Cerebellar nuclear complex (tissue), 1 donor: ENCODE data around the gene FRMPD2.

Experiments
- DNase-seq, 2 experiments: peaks; one replicate each; lab custom pipeline; 2025; lab: John Stamatoyannopoulos, UW

Gene FRMPD2, protein sequence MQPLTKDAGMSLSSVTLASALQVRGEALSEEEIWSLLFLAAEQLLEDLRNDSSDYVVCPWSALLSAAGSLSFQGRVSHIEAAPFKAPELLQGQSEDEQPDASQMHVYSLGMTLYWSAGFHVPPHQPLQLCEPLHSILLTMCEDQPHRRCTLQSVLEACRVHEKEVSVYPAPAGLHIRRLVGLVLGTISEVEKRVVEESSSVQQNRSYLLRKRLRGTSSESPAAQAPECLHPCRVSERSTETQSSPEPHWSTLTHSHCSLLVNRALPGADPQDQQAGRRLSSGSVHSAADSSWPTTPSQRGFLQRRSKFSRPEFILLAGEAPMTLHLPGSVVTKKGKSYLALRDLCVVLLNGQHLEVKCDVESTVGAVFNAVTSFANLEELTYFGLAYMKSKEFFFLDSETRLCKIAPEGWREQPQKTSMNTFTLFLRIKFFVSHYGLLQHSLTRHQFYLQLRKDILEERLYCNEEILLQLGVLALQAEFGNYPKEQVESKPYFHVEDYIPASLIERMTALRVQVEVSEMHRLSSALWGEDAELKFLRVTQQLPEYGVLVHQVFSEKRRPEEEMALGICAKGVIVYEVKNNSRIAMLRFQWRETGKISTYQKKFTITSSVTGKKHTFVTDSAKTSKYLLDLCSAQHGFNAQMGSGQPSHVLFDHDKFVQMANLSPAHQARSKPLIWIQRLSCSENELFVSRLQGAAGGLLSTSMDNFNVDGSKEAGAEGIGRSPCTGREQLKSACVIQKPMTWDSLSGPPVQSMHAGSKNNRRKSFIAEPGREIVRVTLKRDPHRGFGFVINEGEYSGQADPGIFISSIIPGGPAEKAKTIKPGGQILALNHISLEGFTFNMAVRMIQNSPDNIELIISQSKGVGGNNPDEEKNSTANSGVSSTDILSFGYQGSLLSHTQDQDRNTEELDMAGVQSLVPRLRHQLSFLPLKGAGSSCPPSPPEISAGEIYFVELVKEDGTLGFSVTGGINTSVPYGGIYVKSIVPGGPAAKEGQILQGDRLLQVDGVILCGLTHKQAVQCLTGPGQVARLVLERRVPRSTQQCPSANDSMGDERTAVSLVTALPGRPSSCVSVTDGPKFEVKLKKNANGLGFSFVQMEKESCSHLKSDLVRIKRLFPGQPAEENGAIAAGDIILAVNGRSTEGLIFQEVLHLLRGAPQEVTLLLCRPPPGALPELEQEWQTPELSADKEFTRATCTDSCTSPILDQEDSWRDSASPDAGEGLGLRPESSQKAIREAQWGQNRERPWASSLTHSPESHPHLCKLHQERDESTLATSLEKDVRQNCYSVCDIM (N-terminal part only)

DNA sequence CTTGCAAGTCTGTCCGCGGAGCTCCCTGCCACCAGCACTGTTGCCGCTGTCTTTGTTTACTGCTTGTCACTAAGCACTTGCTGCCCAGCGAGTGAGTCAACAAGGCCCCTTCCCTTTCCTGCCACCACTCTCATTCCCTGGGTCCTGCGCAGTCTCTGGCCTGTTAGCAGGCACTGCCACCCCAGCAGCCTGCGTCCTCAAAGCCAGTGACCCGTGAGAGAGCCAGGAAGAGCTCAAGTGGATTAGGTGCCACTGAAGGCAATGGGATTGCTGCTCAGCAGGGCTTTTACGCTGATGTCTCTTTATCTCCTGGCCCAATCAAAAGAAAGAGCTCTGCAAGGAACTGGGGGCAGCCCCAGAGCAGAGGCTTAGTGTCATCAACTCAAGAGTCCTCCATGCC, at the start of gene FRMPD2:
TSS of gene FRMPD2 (minus strand) at position 61 of the 400 bp plus-strand sequence. CDS start 129 bp downstream, outside the sequence.
- DNase-seq = no peak

DNA sequence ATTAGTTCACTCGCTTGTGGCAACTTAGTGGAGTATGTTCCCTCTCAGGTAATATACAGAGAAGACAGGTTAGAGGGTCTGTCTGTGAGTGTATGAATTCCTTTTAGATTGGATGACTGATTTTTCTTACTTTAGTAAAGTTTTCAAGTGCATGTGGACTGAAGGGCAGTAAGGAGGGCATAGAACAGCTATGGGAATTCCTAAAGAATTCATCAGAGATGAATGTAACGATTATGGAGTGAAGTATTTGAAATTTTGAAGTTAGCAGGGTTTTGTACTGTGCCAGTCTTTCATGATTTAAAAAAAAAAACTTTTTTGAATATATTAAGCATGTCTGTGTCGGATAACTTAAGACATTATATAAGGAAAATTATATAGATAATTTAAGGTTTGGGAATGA, 47.5 kb upstream of the FRMPD2 start:
- no peak for DNase-seq

DNA sequence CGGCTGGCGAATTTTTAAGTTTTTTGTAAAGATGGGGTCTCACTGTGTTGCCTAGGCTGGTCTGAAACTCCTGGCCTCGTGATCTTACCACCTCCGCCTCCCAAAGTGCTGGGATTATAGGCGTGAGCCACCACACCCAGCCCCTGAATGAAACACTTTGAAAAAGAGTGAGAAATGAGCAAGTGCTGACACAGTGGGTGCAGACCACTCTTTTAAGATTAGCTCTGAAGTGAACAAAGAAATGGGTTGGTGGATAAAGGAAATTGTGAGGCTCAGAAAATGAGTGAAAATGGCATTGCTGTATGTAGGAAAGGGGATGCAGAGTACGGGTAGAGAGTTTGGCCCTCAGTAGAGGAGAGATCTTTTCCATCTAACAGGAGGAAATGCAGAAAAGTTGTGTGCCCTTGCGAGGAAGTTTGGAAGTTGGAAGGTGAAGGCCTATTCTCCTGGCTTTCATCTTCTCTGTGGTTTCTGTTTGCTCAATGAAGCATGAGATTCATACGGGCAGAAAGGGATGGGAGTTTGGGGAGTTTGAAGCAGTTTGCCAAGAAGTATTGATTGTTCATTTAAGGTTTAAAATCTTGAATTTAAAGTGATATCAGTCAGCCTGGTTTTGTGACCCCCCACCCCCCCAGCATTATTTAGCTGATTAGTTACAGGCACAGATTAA, 43.0 kb upstream of the FRMPD2 start:
- DNase-seq = no peak

DNA sequence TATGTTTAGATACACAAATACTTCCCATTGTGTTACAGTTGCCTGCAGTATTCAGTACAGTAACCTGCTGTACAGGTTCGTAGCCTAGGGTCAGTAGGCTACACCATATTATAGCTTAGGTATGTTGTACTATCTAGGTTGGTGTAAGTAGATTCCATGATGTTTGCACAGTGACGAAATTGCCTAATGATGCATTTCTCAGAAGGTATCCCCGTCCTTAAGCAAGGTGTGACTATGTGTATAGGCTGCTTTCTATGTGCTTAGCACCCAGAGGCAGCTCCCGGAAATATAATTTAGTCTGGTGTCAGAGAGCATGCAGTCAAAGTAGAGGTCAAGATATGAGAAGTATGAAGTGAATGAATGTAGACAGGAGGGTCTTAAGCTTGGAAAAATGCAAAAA, 41.7 kb upstream of the FRMPD2 start:
- DNase-seq = no peak

DNA sequence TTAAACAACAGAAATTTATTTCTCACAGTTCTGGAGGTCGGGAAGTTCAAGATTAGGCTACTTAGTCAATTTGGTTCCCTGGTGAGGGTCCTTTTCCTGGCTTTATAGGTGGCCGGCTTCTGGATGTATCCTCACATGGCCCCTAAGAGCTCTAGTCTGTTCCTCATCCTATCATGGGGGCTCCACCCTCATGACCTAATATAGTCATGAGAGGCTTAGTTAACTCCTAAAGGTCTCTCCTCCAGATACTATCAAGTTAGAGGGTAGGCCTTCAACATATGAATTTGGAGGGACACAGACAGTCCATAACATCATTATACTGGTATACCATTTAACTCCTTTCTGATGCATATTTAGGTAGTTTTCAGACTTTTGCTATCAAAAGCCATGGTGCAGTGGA, 39.6 kb upstream of the FRMPD2 start:
- DNase-seq = no peak

DNA sequence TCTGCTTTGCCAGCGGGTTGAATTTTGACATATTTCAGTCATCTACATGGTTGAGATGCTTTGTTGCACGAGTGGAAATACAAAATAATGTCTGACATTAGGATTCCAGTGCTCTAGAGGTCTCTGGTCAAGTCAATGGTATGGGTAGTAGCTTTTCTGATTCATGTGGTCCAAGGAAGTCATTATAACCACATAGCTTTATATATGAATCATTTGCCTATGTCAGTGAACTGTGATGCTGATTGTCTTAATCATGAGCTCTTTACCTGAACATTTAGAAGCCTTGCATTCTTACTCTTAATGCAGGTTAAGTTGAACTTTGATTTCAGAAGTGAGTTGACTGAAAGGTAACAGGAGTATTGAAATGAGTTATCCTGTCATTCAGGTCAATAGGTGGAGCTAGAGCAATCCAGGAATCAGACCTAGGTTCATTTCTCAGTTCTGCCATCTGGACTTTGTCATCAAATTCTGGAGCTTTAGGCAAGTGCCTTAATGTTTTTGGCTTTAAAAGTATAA, 35.3 kb upstream of the FRMPD2 start:
- DNase-seq = no peak

DNA sequence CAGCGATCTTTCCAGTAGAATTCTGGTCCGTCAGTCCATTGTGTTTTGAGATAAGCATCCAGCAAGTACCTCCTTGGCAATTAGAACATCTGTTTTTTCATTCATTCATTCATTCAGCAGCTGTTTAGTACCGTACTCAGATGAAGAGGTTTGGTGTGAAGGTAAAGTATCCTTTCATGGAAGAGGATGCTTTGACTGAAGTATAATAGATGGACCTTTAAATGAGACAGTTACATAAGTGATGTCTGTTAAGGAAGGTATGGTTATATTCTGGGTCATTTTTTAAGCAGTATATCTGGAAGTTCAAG, 33.2 kb upstream of the FRMPD2 start:
- DNase-seq = no peak

DNA sequence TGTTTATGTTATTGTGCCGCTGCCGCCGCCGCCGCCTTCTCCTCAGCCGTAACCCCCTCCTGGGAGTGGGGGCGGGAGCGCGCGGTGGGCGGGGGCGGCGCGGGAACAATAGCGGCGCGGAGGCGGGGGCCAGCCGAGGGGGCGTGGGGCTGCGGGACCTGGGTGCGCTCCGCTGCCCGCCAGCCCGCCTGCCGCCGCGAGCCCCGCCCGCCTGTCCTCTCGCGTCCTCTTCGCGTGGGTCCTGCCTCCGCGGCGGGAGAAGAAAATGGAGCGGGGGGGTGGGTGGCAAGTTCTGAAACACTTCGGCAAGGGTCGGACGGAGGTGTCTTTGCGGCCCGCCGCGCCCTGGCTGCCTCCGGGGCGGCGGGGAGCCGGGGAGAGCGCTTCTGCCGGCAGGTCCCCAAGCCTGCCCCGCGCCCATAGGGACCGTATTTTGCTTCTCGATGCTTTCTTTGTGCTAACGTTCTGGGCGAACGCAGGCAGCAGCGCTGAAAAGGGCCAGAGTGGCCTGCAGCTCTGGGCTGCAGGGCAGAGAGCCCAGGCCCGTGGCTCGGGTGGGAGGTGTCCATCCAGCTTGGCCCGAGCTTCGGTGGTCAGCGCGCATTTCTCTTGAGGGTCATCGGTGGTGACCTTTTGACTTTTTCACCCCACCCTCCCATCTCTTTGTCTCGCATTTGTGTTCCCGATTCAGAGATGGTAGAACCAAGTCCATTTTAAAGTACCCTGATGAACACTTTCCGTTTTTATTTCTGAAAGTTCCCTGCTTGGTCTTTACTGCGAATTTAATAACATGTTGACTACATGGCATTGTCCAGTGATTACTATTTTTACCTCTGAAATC, 32.6 kb upstream of the FRMPD2 start:
- DNase-seq = no peak

DNA sequence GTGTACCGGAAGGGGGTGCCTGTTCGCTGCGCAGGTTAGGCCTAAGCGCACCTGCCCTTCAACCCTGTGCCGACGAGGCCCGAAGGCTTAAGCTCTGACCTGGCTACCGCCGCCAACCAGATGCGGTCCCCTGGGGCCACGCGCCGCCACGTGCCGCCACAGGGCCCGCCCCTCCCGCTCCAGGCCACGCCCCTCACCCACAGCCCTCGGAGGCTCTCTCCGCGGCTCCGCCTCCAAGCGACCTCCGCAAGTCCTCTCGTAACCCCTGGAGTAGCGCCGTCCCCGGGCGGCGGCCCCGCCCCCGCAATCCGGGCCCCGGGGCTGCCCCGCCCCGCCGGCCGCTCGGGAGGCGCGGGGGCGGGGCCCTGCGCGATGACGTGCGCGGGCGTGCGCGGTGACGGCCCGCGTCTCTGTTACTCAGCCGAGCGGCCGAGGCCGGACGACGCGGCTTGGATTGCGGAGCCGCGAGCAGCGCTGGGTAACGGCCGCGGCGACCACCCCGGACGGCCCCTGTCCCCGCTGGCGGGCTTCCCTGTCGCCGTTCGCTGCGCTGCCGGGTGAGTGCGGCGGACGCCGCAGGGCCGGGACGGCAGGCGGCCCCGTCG, 31.9 kb upstream of the FRMPD2 start, which contains the start of gene MAPK8:
TSS of gene MAPK8 (plus strand) at position 413 of the 605 bp plus-strand sequence. CDS start 94,984 bp downstream, outside the sequence.
- DNase-seq = peak; percentile 8 to 39

DNA sequence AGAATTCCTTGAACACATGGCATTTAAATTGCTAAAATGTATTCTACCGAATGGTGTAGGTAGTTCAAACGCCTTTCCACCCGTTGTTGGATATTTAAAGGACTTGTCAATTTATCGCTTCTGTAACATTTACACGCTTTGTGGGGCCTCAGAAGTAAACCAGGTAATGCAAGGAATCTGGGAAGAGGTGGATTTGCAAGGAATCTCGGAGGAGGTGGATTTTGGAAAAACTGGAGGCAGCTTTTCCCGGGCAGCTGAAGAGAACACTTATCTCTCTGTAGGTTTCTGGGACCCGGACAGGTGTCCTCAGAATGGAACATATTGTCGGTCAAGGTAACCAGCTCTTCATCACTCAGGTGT, 31.4 kb upstream of the FRMPD2 start:
- DNase-seq = no peak

DNA sequence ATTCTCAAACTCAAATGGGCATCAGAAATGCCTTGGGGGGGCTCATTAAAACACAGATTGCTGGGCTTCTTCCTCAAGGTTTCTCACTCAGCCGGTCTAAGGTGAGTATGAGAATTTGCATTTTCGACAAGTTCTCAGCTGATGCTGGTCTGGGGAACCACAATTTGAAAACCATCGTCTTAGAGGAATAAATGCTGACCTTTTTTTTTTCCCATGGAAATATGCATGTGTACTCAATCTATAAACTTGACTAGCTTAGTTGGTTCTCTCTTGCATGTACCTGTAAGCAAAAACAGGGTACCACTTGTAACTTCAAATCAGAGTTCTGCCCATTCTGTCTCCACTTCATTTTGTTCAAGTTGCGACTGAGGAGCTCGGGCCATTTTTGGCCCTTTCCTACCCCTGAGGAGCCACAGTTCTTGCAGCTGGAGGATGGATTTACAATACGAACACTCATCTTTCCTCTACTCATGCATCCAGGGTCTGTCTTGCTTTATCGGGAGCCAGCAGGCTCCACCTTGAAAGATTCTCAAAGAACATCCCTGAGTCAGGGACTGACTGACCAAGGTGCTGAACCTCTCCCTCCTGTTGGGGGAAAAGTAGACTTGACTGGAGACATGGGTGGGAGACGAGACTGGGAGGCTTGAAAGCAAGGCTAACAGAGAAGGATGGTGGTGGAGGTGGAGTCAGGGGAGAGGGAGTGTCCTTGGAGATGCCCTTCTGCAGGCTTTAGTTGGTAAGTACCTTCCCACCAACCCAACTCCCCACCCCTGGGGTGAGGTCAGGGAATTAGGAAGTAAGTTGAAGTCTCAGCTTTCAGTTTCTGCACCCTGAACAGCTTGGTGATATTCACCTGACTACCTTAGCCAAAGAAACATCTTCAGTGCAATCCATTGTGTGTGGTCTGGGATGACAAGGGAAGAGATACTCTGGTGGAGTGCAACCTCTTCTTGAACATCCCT, 28.3 kb upstream of the FRMPD2 start:
- DNase-seq = no peak

DNA sequence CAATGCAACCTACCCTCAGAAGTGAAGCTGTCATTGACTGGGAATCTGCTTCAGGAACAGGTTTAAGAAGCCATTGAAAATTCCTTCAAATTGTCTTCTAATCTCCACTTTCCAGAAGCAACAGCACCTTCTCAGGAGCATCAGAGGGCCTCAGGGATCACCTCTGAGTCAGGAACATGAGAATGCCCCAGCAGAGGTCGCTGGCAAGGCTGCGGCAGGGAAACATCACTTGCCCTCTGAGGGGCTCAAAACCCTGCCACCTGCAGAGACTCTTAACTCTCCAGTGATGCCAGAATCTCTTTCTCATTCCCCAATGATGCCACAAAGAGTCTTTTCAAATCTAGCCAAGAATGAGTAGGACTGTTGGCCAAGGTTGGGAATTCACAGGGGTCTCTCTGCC, 26.1 kb upstream of the FRMPD2 start:
- no peak for DNase-seq

DNA sequence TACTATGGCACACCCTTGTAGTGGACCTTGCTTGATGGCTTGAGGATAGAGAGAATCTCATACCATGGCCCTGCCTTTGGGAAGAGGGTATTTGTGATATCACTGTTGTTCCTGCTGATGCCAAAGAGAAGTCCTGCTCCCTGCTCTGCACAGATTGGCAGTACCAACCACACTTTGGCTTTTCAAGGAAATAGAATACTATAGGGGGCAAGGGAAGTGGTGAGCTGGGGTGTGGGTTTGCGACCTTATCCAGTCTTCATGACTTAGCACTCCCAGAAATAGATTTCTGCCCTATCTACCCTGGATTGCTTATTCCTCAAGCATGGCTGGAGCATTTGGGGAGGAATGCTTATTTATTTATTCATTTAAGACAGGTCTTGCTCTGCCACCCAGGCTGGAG, 25.2 kb upstream of the FRMPD2 start:
- no peak for DNase-seq

DNA sequence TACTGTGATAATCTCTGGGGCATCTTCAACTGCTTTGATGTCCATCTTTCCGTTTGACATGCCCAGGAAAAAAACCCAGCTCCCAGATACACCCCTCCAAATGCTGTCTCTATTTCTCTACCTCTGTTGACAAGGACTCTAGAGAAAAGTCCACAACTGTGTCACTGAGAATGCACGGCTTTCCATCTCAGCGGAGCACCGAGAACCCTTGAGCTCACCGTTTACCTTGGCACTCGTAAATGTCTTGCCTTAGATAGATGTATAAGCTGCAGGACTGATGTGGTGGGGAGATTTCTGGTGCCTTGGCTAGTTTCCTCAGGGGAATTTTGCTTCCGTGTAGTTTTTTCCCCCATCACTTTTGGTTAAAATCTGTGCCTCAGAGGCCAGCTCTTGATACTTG, 24.6 kb upstream of the FRMPD2 start:
- no peak for DNase-seq

DNA sequence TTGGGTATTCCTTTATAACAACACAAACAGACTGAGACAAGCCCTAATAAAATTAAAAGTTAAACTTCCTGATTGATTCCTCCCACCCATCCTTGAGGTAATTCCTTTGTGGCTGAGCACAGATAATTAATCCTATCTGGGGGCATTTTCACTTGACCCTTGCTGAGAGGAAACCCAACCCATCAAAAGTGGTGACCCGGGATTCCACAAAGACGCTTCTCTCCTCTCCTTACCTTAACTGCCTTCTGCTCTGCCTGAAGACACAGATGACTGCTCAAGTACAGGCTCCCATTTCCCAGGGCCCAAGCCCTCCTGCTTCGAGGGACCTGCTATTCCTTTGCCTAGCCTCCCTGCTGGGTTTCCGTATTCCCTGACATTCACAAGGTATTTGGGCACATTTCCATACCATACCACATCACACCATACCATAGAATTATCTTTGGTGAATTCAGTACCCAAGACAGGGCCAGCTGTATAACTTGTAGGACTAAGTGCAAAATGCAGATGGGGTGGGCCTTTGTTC, 22.1 kb upstream of the FRMPD2 start:
- DNase-seq = no peak

DNA sequence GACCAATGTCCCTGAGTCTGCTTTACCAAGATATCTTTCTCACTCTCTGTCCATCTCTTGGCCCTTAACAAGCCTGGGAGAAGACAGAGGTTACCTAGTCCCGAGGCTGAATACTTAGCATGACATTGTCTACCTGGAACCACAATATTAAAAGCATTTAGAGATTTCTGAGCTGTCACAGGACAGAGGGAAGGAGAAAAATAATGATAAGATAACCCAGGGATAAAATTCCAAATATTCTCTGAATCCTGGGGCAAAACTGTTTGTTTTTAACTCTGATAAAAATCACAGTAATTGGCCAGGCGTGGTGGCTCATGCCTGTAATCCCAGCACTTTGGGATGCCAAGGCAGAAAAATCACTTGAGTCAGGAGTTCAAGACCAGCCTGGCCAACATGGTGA, 19.9 kb upstream of the FRMPD2 start:
- DNase-seq = no peak

DNA sequence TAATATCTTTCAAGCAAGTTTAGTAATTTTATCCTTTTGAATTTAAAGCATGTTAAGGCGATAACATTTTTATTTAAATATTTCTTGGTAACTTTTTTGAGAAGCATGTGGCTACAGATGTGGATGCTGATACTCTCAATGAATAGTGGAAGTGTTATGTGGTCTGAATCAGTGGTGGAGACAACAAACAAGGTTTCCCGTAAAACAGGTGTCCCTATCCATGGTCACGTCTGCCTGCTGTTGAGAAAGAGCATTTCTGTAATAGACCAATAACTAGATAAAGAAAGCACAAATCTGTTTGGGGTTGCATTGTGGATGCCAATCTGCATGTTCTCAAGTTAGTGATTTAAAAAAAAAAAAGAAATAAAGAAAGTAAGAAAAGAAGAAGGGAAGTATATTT, 18.1 kb upstream of the FRMPD2 start:
- DNase-seq = no peak

DNA sequence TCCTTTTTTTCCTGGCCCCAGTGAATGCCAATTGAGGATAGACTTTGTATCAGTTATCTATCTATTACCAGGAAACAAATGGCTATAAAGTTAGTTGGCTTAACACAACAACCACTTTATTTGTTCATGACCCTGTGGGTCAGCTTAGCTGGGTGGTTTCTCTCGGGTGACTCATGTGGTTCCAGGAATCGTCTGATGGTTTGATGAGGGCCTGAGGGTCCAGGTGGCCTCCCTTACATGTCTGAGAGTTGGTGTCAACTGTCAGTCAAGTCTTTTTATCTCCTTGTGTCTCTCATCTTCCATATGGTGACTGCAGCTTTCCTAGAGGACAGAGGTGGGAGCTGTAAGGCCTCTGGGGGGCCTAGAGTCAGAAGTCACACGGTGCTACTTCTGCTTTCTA, 16.7 kb upstream of the FRMPD2 start:
- DNase-seq = no peak

DNA sequence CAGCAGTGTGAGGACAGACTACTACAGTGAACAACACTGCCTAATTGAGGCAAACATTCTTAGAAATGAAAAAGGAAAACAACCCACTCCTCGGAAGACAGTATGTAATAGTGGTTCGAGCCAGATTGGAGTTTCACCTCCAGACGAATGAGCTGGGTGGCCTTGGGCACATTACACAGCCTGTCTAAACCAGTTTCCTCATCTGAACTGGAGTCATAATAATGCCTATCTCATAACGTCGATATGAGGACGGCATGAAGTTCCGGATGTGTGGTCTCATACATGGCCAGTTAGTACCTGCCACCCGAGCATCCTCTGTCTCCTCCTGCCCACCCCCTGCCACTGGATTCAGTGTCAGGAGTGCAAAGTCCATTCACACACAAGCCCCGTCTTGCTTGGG, 15.8 kb upstream of the FRMPD2 start:
- no peak for DNase-seq
